Activated naive CD4-positive, alpha-beta T cell treated with anti-CD3 and anti-CD28 coated beads, Interleukin-2, amount 10 ng/mL, durations not matched to agents 7 days and 5 days (primary cell): ENCODE data around the gene HADHB.
"Not testable (repeated sequence)": the region's sequence is repeated elsewhere in the genome, so short reads cannot be mapped to it uniquely, and the experiment has no call there.

Experiments
- CTCF ChIA-PET: fragments of 350-600 bp; sonication (Branson Sonifier 250); formaldehyde crosslinking; loops from one replicate; lab custom pipeline; 2021; ENCODE audit warnings: antibody characterized with exemption; lab: Charles Lee
- DNase-seq: peaks from one replicate; pipeline ENCODE4 v3.0.0-alpha.2; 2020
- H3K27ac Mint-ChIP-seq: one replicate; pipeline ENCODE4 v1.8.0; 2021; ENCODE audit warnings: mild to moderate bottlenecking, moderate library complexity, mixed read lengths
- H3K27me3 Mint-ChIP-seq: one replicate; pipeline ENCODE4 v1.8.0; 2021; ENCODE audit warnings: mild to moderate bottlenecking, mixed read lengths
- H3K36me3 Mint-ChIP-seq: one replicate; pipeline ENCODE4 v1.8.0; 2021; ENCODE audit warnings: mixed read lengths
- H3K4me1 Mint-ChIP-seq: one replicate; pipeline ENCODE4 v1.8.0; 2021; ENCODE audit warnings: mixed read lengths
- H3K4me3 Mint-ChIP-seq: one replicate; pipeline ENCODE4 v1.8.0; 2021; ENCODE audit warnings: mild to moderate bottlenecking, moderate library complexity, mixed read lengths
- H3K9me3 Mint-ChIP-seq: one replicate; pipeline ENCODE4 v1.8.0; 2021; ENCODE audit warnings: mixed read lengths

Gene HADHB

DNA sequence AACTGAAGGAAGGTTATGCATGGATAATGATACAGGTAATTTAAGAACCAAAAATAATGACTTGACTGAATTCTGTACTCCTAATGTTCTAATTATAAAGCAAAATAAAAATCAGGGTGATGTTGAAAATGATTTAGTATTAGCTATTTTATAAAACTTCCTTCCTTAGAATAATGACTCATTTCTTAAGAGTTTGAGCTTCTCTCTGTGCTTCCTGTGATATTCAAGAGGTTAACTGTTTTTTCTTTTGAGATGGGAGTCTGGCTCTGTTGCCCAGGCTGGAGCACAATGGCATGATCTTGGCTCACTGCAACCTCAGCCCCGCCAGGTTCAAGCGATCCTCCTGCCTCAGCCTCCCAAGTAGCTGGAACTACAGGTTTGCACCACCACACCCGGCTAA lies 15.1 kb upstream of the HADHB start:
- Mint-ChIP-seq H3K9me3 (peaks cover 2% of the 10 kb centered on the region), H3K4me1 (no peaks in the 10 kb centered on the region), H3K27ac (no peak overlapping the region), H3K27me3 (no peaks in the 10 kb centered on the region), H3K36me3 (peaks cover 63% of the 10 kb centered on the region), H3K4me3 (no peak overlapping the region)
- DNase-seq = no peak
- CTCF ChIA-PET = no interaction called here

DNA sequence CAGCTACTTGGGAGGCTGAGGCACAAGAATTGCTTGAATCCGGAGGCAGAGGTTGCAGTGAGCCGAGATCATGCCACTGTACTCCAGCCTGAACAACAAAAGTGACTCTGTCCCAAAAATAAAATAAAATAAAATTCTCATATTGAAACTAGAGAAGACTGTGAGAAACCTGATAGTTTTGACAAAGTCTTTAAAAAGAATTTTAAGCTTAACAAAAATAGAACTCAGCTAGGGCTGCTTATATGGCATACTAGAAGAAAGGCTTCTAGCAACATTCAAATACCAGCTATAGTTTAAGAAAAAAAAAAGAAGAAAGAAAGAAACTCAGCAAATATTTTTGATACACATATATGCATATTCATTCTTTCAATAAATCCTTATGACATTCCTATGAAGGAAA lies 13.9 kb upstream of the HADHB start:
- Mint-ChIP-seq H3K27me3 (no peaks in the 10 kb centered on the region), H3K36me3 (peaks cover 64% of the 10 kb centered on the region), H3K4me3 (no peak overlapping the region), H3K9me3 (peaks cover 2% of the 10 kb centered on the region), H3K4me1 (no peaks in the 10 kb centered on the region), H3K27ac (no peak overlapping the region)
- CTCF ChIA-PET = no interaction called here
- DNase-seq = no peak

- H3K4me1 Mint-ChIP-seq = peaks cover under 1% of the 10 kb centered on the region
- CTCF ChIA-PET = interaction anchor here (0.7 kb wide), 2 partner anchors 100 to 330 kb away, joined by 3 read pairs; no protein-coding TSS in a partner anchor
- no peak for DNase-seq
- H3K4me3 Mint-ChIP-seq = no peak overlapping the region
- H3K27ac Mint-ChIP-seq = no peak overlapping the region
- H3K9me3 Mint-ChIP-seq = no peaks in the 10 kb centered on the region
- no peaks in the 10 kb centered on the region for H3K27me3 Mint-ChIP-seq
- peaks cover 36% of the 10 kb centered on the region for H3K36me3 Mint-ChIP-seq
Observed at GRCh38 chr2:26235089-26235488, 9.7 kb upstream of the HADHB start.

- Mint-ChIP-seq H3K4me1 (peaks cover 19% of the 10 kb centered on the region), H3K36me3 (peaks cover 26% of the 10 kb centered on the region), H3K27me3 (no peaks in the 10 kb centered on the region), H3K9me3 (no peaks in the 10 kb centered on the region), H3K4me3 (no peak overlapping the region), H3K27ac (no peak overlapping the region)
- DNase-seq = no peak
- CTCF ChIA-PET = no interaction called here
Observed at GRCh38 chr2:26237868-26238267, 6.9 kb upstream of the HADHB start.

GRCh38 chr2:26238311-26238958 lies 6.3 kb upstream of the HADHB start:
- CTCF ChIA-PET = no interaction called here
- peaks cover 25% of the 10 kb centered on the region for H3K36me3 Mint-ChIP-seq
- no peaks in the 10 kb centered on the region for H3K27me3 Mint-ChIP-seq
- H3K4me3 Mint-ChIP-seq = no peak overlapping the region
- H3K4me1 Mint-ChIP-seq = peaks cover 25% of the 10 kb centered on the region
- no peaks in the 10 kb centered on the region for H3K9me3 Mint-ChIP-seq
- no peak overlapping the region for H3K27ac Mint-ChIP-seq
- DNase-seq = no peak

- no peak for DNase-seq
- H3K4me3 Mint-ChIP-seq = no peak overlapping the region
- no peaks in the 10 kb centered on the region for H3K9me3 Mint-ChIP-seq
- CTCF ChIA-PET = no interaction called here
- peaks cover 41% of the 10 kb centered on the region for H3K4me1 Mint-ChIP-seq
- no peak overlapping the region for H3K27ac Mint-ChIP-seq
- no peaks in the 10 kb centered on the region for H3K27me3 Mint-ChIP-seq
- H3K36me3 Mint-ChIP-seq = peaks cover 13% of the 10 kb centered on the region
Observed at GRCh38 chr2:26241928-26242436, 2.8 kb upstream of the HADHB start.

GRCh38 chr2:26243470-26244308 lies 1.1 kb upstream of the HADHB start:
- no peaks in the 10 kb centered on the region for H3K27me3 Mint-ChIP-seq
- peaks cover 5% of the 10 kb centered on the region for H3K36me3 Mint-ChIP-seq
- H3K4me1 Mint-ChIP-seq = peaks cover 46% of the 10 kb centered on the region
- DNase-seq = no peak
- peak overlapping the region; percentile 96 for H3K4me3 Mint-ChIP-seq
- H3K9me3 Mint-ChIP-seq = no peaks in the 10 kb centered on the region
- H3K27ac Mint-ChIP-seq = peak overlapping the region; percentile 92
- CTCF ChIA-PET = interaction anchor here (0.6 to 1.5 kb wide), 4 partner anchors 31 to 87 kb away, joined by 3 to 4 read pairs (median 3); no protein-coding TSS in a partner anchor

GRCh38 chr2:26245231-26245732 lies 543 bp downstream of the HADHB start:
- Mint-ChIP-seq H3K36me3 (peaks cover 3% of the 10 kb centered on the region), H3K4me1 (peaks cover 43% of the 10 kb centered on the region), H3K4me3 (peak overlapping the region; percentile 96), H3K27ac (peak overlapping the region; percentile 92), H3K9me3 (no peaks in the 10 kb centered on the region), H3K27me3 (no peaks in the 10 kb centered on the region)
- DNase-seq = peak; percentile 61
- CTCF ChIA-PET = interaction anchor here (0.9 to 1.9 kb wide), 2 partner anchors 29 to 61 kb away, joined by 3 to 4 read pairs; no protein-coding TSS in a partner anchor

GRCh38 chr2:26245810-26246209 lies 1.1 kb downstream of the HADHB start:
- Mint-ChIP-seq H3K27ac (peak overlapping the region; percentile 92), H3K4me1 (peaks cover 39% of the 10 kb centered on the region), H3K4me3 (peak overlapping the region; percentile 96), H3K9me3 (no peaks in the 10 kb centered on the region), H3K36me3 (peaks cover 3% of the 10 kb centered on the region), H3K27me3 (no peaks in the 10 kb centered on the region)
- no peak for DNase-seq
- CTCF ChIA-PET = interaction anchor here (0.6 to 1.9 kb wide), 2 partner anchors 61 to 1269 kb away, joined by 3 to 4 read pairs; no protein-coding TSS in a partner anchor

DNA sequence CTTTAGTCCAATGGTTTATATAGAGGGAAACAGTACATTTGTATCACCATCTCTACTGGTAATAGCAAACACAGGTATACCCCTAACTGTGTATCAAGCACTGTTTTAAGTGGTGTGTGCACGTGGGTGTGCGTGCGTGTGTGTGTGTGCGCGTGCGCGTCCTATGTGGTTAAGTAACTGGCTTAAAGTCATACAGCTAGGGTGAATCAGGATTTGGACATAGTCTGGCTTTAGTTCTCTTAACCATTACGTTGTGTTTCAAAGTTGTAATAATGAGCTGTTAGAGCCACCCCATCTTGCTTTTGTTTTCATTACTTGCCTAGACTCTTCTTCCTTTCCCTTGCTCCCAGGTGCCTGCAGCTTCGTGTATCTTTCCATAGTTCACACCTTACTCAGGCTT lies 2.1 kb downstream of the HADHB start:
- Mint-ChIP-seq H3K4me3 (peak overlapping the region; percentile 14), H3K27me3 (no peaks in the 10 kb centered on the region), H3K27ac (no peak overlapping the region), H3K36me3 (peaks cover 3% of the 10 kb centered on the region), H3K4me1 (peaks cover 36% of the 10 kb centered on the region), H3K9me3 (no peaks in the 10 kb centered on the region)
- no peak for DNase-seq
- CTCF ChIA-PET = interaction anchor here (1.9 kb wide), 1 partner anchor 62 kb away, joined by 4 read pairs; no protein-coding TSS in a partner anchor

- H3K27ac Mint-ChIP-seq = no peak overlapping the region
- CTCF ChIA-PET = no interaction called here
- no peaks in the 10 kb centered on the region for H3K9me3 Mint-ChIP-seq
- H3K4me3 Mint-ChIP-seq = no peak overlapping the region
- H3K36me3 Mint-ChIP-seq = peaks cover under 1% of the 10 kb centered on the region
- no peak for DNase-seq
- peaks cover 21% of the 10 kb centered on the region for H3K4me1 Mint-ChIP-seq
- H3K27me3 Mint-ChIP-seq = no peaks in the 10 kb centered on the region
Observed at GRCh38 chr2:26249625-26250024, 4.9 kb downstream of the HADHB start.

GRCh38 chr2:26251893-26252292 lies 7.2 kb downstream of the HADHB start:
- peaks cover 9% of the 10 kb centered on the region for H3K36me3 Mint-ChIP-seq
- CTCF ChIA-PET = no interaction called here
- no peak for DNase-seq
- no peaks in the 10 kb centered on the region for H3K9me3 Mint-ChIP-seq
- no peak overlapping the region for H3K27ac Mint-ChIP-seq
- no peaks in the 10 kb centered on the region for H3K27me3 Mint-ChIP-seq
- H3K4me3 Mint-ChIP-seq = no peak overlapping the region
- H3K4me1 Mint-ChIP-seq = peaks cover 6% of the 10 kb centered on the region

GRCh38 chr2:26255759-26256384 lies 11.1 kb downstream of the HADHB start:
- H3K27me3 Mint-ChIP-seq = no peaks in the 10 kb centered on the region
- no peaks in the 10 kb centered on the region for H3K9me3 Mint-ChIP-seq
- no peak overlapping the region for H3K27ac Mint-ChIP-seq
- H3K4me3 Mint-ChIP-seq = no peak overlapping the region
- H3K4me1 Mint-ChIP-seq = no peaks in the 10 kb centered on the region
- no peak for DNase-seq
- peaks cover 20% of the 10 kb centered on the region for H3K36me3 Mint-ChIP-seq
- CTCF ChIA-PET = no interaction called here

GRCh38 chr2:26258836-26259235 lies 14.1 kb downstream of the HADHB start:
- CTCF ChIA-PET = interaction anchor here (0.5 kb wide), 1 partner anchor 507 kb away, joined by 3 read pairs; no protein-coding TSS in a partner anchor
- not testable (repeated sequence) for H3K4me3 Mint-ChIP-seq, H3K4me1 Mint-ChIP-seq, H3K27ac Mint-ChIP-seq, H3K27me3 Mint-ChIP-seq, H3K9me3 Mint-ChIP-seq, DNase-seq
- H3K36me3 Mint-ChIP-seq = peaks cover 22% of the 10 kb centered on the region
